OCI-LY1 (cell line): ENCODE data around the gene CRY1.

ENCODE experiments used
- H2AFZ ChIP-seq: fragments of 200-600 bp; sonication (generic), shearing (Covaris generic); 2 replicates; pipeline ENCODE4 v1.6.0; 2014; ENCODE audit warnings: antibody characterized with exemption, mild to moderate bottlenecking, low read length
- H3F3A ChIP-seq: fragments of 200-600 bp; sonication (generic), shearing (Covaris generic); 2 replicates; pipeline ENCODE4 v1.6.0; 2014; ENCODE audit warnings: mild to moderate bottlenecking, antibody characterized with exemption, low read length, moderate library complexity; ENCODE audit not compliant: insufficient read depth
- H3K27ac ChIP-seq: fragments of 200-600 bp; sonication (generic); 2 replicates; pipeline ENCODE4 v1.5.1; 2014; ENCODE audit warnings: low read length, mixed run types, mild to moderate bottlenecking, low read depth; ENCODE audit not compliant: poor library complexity, severe bottlenecking
- H3K27me3 ChIP-seq: fragments of 200-600 bp; sonication (generic); 2 replicates; pipeline ENCODE4 v1.6.0; 2014; ENCODE audit warnings: antibody characterized with exemption, mild to moderate bottlenecking, low read length, moderate library complexity; ENCODE audit not compliant: insufficient read depth
- H3K36me3 ChIP-seq: fragments of 200-600 bp; sonication (generic); 2 replicates; pipeline ENCODE4 v1.6.1; 2014; ENCODE audit warnings: mild to moderate bottlenecking, antibody characterized with exemption, low read length, moderate library complexity, mixed read lengths; ENCODE audit not compliant: insufficient read depth
- H3K4me1 ChIP-seq: fragments of 200-600 bp; sonication (generic); 2 replicates; pipeline ENCODE4 v1.5.1; 2014; ENCODE audit warnings: mild to moderate bottlenecking, low read length, moderate library complexity; ENCODE audit not compliant: insufficient read depth, severe bottlenecking
- H3K4me2 ChIP-seq: fragments of 200-600 bp; sonication (generic), shearing (Covaris generic); 2 replicates; pipeline ENCODE4 v1.6.1; 2014; ENCODE audit warnings: low read length
- H3K4me3 ChIP-seq: fragments of 200-600 bp; sonication (generic); 2 replicates; pipeline ENCODE4 v1.5.1; 2014; ENCODE audit warnings: low read length, low read depth, mild to moderate bottlenecking, mixed read lengths; ENCODE audit not compliant: poor library complexity, severe bottlenecking
- H3K79me2 ChIP-seq: fragments of 200-600 bp; shearing (Covaris generic); 2 replicates; pipeline ENCODE4 v1.6.1; 2016; ENCODE audit warnings: mixed run types, low read length, mixed read lengths; ENCODE audit not compliant: insufficient read depth
- H3K9ac ChIP-seq: fragments of 200-600 bp; sonication (generic), shearing (Covaris generic); 2 replicates; pipeline ENCODE4 v1.6.1; 2014; ENCODE audit warnings: mild to moderate bottlenecking, low read length, mixed read lengths
- H3K9me2 ChIP-seq: fragments of 200-600 bp; sonication (generic), shearing (Covaris generic); 2 replicates; pipeline ENCODE4 v1.6.1; 2014; ENCODE audit warnings: low read depth, mild to moderate bottlenecking, low read length, mixed read lengths
- H3K9me3 ChIP-seq: fragments of 200-600 bp; shearing (Covaris generic); 2 replicates; pipeline ENCODE4 v1.6.1; 2014; ENCODE audit warnings: low read length, mixed read lengths
- H4K20me1 ChIP-seq: fragments of 200-600 bp; sonication (generic), shearing (Covaris generic); 2 replicates; pipeline ENCODE4 v1.6.0; 2016; ENCODE audit warnings: mild to moderate bottlenecking, low read length; ENCODE audit not compliant: insufficient read depth
- CTCF ChIP-seq: fragments of 200-600 bp; sonication (generic), shearing (Covaris generic); IDR thresholded peaks from 2 replicates; pipeline ENCODE4 v1.5.1; 2017; ENCODE audit warnings: mild to moderate bottlenecking, antibody characterized with exemption, low read length, moderate library complexity, mixed read lengths
- EZH2 ChIP-seq: fragments of 200-600 bp; sonication (generic), shearing (Covaris generic); IDR thresholded peaks from 2 replicates; pipeline ENCODE4 v1.8.0; 2017; ENCODE audit warnings: borderline replicate concordance, mixed run types, mild to moderate bottlenecking, antibody characterized with exemption, low read length, moderate library complexity, mixed read lengths

CRY1 gene

GRCh38 chr12:107053709-107054108 is 39.6 kb downstream of the CRY1 start:
- no peaks in the 10 kb centered on the region for H3K27me3 ChIP-seq
- H3K9me2 ChIP-seq, result no peaks in the 10 kb centered on the region
- H3F3A ChIP-seq, result no peaks in the 10 kb centered on the region
- TF ChIP-seq EZH2 (no peak), CTCF (no peak)
- H3K36me3 ChIP-seq, result no peaks in the 10 kb centered on the region
- H3K79me2 ChIP-seq, result no peaks in the 10 kb centered on the region
- H3K9ac ChIP-seq, result no peak overlapping the region
- no peaks in the 10 kb centered on the region for H3K4me1 ChIP-seq
- no peak overlapping the region for H3K27ac ChIP-seq
- no peak overlapping the region for H3K4me3 ChIP-seq
- H3K4me2 ChIP-seq, result no peak overlapping the region
- no peaks in the 10 kb centered on the region for H3K9me3 ChIP-seq
- no peaks in the 10 kb centered on the region for H4K20me1 ChIP-seq
- no peak overlapping the region for H2AFZ ChIP-seq

- TF ChIP-seq CTCF, result no peak
- TF ChIP-seq EZH2, result no peak
- Histone ChIP-seq H3K4me2 (no peak overlapping the region), H3K4me1 (no peaks in the 10 kb centered on the region), H4K20me1 (no peaks in the 10 kb centered on the region), H3K9me2 (no peaks in the 10 kb centered on the region), H2AFZ (no peak overlapping the region), H3K4me3 (no peak overlapping the region), H3K36me3 (no peaks in the 10 kb centered on the region), H3K9me3 (no peaks in the 10 kb centered on the region), H3K27ac (no peak overlapping the region), H3K27me3 (no peaks in the 10 kb centered on the region), H3F3A (no peaks in the 10 kb centered on the region), H3K9ac (no peak overlapping the region), H3K79me2 (no peaks in the 10 kb centered on the region)
Observed at GRCh38 chr12:107045186-107045585, 48.2 kb downstream of the CRY1 start.

GRCh38 chr12:107042801-107043200 is 50.5 kb downstream of the CRY1 start:
- Histone ChIP-seq H3F3A (no peaks in the 10 kb centered on the region), H3K36me3 (no peaks in the 10 kb centered on the region), H3K27me3 (no peaks in the 10 kb centered on the region), H3K9ac (no peak overlapping the region), H3K4me2 (no peak overlapping the region), H3K9me2 (no peaks in the 10 kb centered on the region), H3K4me1 (no peaks in the 10 kb centered on the region), H3K9me3 (no peaks in the 10 kb centered on the region), H3K27ac (no peak overlapping the region), H4K20me1 (no peaks in the 10 kb centered on the region), H3K79me2 (no peaks in the 10 kb centered on the region), H2AFZ (no peak overlapping the region), H3K4me3 (no peak overlapping the region)
- no peak for TF ChIP-seq CTCF
- no peak for TF ChIP-seq EZH2
